Measurements from ENCODE around the gene NLRC3. TPM values are rescaled to one million over a fixed set of nuclear protein-coding genes. Genes with fewer than 3 reads are reported as not detected.

Gene NLRC3
- total RNA-seq, 1 donor, result under 0.01 TPM

- Histone ChIP-seq H3K4me3 (ENCODE audit: insufficient read depth, low read length) (no peak overlapping the region), H4K20me1 (ENCODE audit: insufficient read depth, low read length) (no peaks in the 10 kb centered on the region), H3K27ac (ENCODE audit: low read depth, low read length) (no peak overlapping the region), H3K36me3 (ENCODE audit: insufficient read depth, low read length) (no peaks in the 10 kb centered on the region), H3K27me3 (ENCODE audit: insufficient read depth, low read length) (no peaks in the 10 kb centered on the region), H3K9me3 (ENCODE audit: low read depth, low read length) (no peaks in the 10 kb centered on the region), H3K4me1 (ENCODE audit: insufficient read depth, low read length) (no peaks in the 10 kb centered on the region), H3K4me2 (ENCODE audit: insufficient read depth, low read length) (no peak overlapping the region), H2AFZ (ENCODE audit: low read length) (no peak overlapping the region), H3K79me2 (ENCODE audit: insufficient read depth, low read length) (no peaks in the 10 kb centered on the region)
- DNase-seq (ENCODE audit: insufficient read length, low spot score, missing footprints), result no peak
- no peak for TF ChIP-seq CTCF (IDR thresholded peaks at IDR 0.05; ENCODE audit: extremely low read depth, low read depth, low read length)
Observed at GRCh38 chr16:3553138-3553923, 23.9 kb downstream of the NLRC3 start.

- no peaks in the 10 kb centered on the region for H3K9me3 ChIP-seq (ENCODE audit: low read depth, low read length)
- DNase-seq (ENCODE audit: insufficient read length, low spot score, missing footprints), result no peak
- H3K27ac ChIP-seq (ENCODE audit: low read depth, low read length), result no peak overlapping the region
- H4K20me1 ChIP-seq (ENCODE audit: insufficient read depth, low read length), result no peaks in the 10 kb centered on the region
- no peak overlapping the region for H3K4me3 ChIP-seq (ENCODE audit: insufficient read depth, low read length)
- no peaks in the 10 kb centered on the region for H3K4me1 ChIP-seq (ENCODE audit: insufficient read depth, low read length)
- H3K36me3 ChIP-seq (ENCODE audit: insufficient read depth, low read length), result no peaks in the 10 kb centered on the region
- no peaks in the 10 kb centered on the region for H3K79me2 ChIP-seq (ENCODE audit: insufficient read depth, low read length)
- no peaks in the 10 kb centered on the region for H3K27me3 ChIP-seq (ENCODE audit: insufficient read depth, low read length)
- no peak overlapping the region for H2AFZ ChIP-seq (ENCODE audit: low read length)
- no peak for TF ChIP-seq CTCF (IDR thresholded peaks at IDR 0.05; ENCODE audit: extremely low read depth, low read depth, low read length)
- no peak overlapping the region for H3K4me2 ChIP-seq (ENCODE audit: insufficient read depth, low read length)
Observed at GRCh38 chr16:3550851-3551847, 26.1 kb downstream of the NLRC3 start.

- no peaks in the 10 kb centered on the region for H3K4me1 ChIP-seq (ENCODE audit: insufficient read depth, low read length)
- H3K4me3 ChIP-seq (ENCODE audit: insufficient read depth, low read length), result no peak overlapping the region
- H2AFZ ChIP-seq (ENCODE audit: low read length), result no peak overlapping the region
- no peak for TF ChIP-seq CTCF (IDR thresholded peaks at IDR 0.05; ENCODE audit: extremely low read depth, low read depth, low read length)
- H3K4me2 ChIP-seq (ENCODE audit: insufficient read depth, low read length), result no peak overlapping the region
- no peaks in the 10 kb centered on the region for H3K27me3 ChIP-seq (ENCODE audit: insufficient read depth, low read length)
- no peaks in the 10 kb centered on the region for H3K79me2 ChIP-seq (ENCODE audit: insufficient read depth, low read length)
- H4K20me1 ChIP-seq (ENCODE audit: insufficient read depth, low read length), result no peaks in the 10 kb centered on the region
- H3K36me3 ChIP-seq (ENCODE audit: insufficient read depth, low read length), result no peaks in the 10 kb centered on the region
- H3K27ac ChIP-seq (ENCODE audit: low read depth, low read length), result no peak overlapping the region
- no peaks in the 10 kb centered on the region for H3K9me3 ChIP-seq (ENCODE audit: low read depth, low read length)
- no peak for DNase-seq (ENCODE audit: insufficient read length, low spot score, missing footprints)
Observed at GRCh38 chr16:3549906-3550305, 27.3 kb downstream of the NLRC3 start.

- no peak for TF ChIP-seq CTCF (IDR thresholded peaks at IDR 0.05; ENCODE audit: extremely low read depth, low read depth, low read length)
- no peak for DNase-seq (ENCODE audit: insufficient read length, low spot score, missing footprints)
- H3K4me2 ChIP-seq (ENCODE audit: insufficient read depth, low read length), result no peak overlapping the region
Observed at GRCh38 chr16:3548859-3549258, 28.3 kb downstream of the NLRC3 start.

More at GRCh38 chr16:3548859-3549258, 28.3 kb downstream of the NLRC3 start:
- Histone ChIP-seq H3K79me2 (ENCODE audit: insufficient read depth, low read length) (no peaks in the 10 kb centered on the region), H3K4me1 (ENCODE audit: insufficient read depth, low read length) (no peaks in the 10 kb centered on the region), H4K20me1 (ENCODE audit: insufficient read depth, low read length) (no peaks in the 10 kb centered on the region), H3K9me3 (ENCODE audit: low read depth, low read length) (no peaks in the 10 kb centered on the region), H3K4me3 (ENCODE audit: insufficient read depth, low read length) (no peak overlapping the region), H3K36me3 (ENCODE audit: insufficient read depth, low read length) (no peaks in the 10 kb centered on the region), H3K27me3 (ENCODE audit: insufficient read depth, low read length) (no peaks in the 10 kb centered on the region), H2AFZ (ENCODE audit: low read length) (no peak overlapping the region), H3K27ac (ENCODE audit: low read depth, low read length) (no peak overlapping the region)

Measured in osteoblast (primary cell).